GM19193 (cell line): ENCODE measurements around the gene OXER1.

ENCODE experiments used
- POLR2A ChIP-seq: IDR thresholded peaks from 4 replicates; pipeline ENCODE4 v1.6.1; 2011; ENCODE audit not compliant: insufficient read depth, insufficient read length; ENCODE audit errors: extremely low read depth

OXER1 gene

GRCh38 chr2:42765686-42766085 is 1.8 kb upstream of the OXER1 start:
- no peak for TF ChIP-seq POLR2A

DNA sequence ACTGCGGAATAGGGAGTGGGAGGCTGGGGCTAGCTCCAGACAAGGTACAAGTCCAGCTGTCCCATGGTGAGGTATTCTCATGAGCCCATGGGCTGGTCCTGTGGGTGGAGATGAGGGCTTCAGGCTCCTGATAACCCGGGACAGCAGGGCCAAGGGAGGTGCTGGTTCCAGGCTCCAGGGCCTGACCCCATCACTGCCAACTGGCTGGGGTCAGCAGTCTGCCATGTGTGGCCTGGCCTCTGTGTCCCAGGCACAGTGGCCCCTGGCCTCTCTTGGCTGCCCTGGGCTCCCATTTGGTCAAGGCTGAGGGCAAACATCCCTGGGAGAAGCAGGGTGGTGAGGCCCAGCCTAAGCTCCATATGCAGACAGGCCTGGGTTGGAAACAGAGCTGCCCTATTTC is 966 bp upstream of the OXER1 start:
- no peak for TF ChIP-seq POLR2A

GRCh38 chr2:42762823-42763804 is 821 bp downstream of the OXER1 start:
- TF ChIP-seq POLR2A: no peak

GRCh38 chr2:42762155-42762554 is 1.8 kb downstream of the OXER1 start:
- TF ChIP-seq POLR2A: no peak

- no peak for TF ChIP-seq POLR2A
Measured at GRCh38 chr2:42761554-42761953, 2.4 kb downstream of the OXER1 start.

DNA sequence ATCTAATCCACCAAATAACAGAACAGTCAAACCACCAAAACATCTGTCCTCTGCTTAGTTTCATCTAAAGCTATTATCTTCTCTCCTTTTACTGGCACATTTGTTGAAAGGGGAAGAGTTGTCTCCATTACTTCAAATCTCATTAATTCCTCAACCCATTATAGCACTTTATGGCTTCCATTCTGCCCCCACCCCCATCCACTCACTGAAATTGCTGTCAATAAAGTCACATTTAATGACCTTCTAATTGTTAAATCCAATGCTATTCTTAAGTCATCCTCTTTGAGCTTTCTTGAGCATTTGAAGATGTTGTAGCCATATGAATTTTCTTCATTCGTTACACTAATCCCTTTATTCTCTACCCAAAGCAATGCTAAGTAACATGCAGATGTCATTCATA is 5.2 kb downstream of the OXER1 start:
- TF ChIP-seq POLR2A: no peak

DNA sequence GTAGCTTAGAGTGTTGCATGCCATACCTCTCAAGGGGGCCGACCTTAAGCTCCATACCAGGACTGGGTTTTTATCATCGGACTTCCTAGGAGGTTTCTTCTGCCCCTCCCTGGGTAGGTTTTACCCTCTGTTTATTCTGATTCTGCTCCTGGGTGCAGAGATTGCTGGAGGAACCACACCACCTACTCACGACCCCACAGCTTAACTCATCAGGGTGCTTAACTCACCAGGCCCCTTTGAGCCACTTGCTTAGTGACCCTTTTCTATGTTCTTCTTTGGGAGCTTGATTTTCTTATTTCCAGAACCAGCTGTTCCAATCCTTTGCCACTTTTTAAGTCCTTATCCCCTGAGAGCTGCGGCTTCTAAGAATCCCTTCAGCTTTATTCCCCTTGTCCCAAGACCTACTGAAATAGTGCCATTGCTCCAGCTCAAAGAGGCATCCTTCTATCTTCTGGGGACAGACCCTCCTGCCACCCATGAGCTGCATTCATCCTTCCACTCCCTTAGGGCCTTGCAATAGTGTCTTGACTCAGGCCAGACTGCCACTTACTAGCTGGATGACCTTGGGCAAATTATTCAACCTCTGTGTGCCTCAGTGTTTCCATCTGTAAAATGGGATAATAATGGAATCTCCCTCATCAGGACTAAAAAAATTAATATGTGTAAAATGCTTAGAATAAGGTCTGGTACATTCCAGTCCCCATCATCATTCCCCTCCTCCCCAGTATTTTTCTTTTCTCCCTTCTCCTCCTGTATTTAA is 5.8 kb downstream of the OXER1 start:
- no peak for TF ChIP-seq POLR2A

GRCh38 chr2:42756966-42757513 is 6.9 kb downstream of the OXER1 start:
- no peak for TF ChIP-seq POLR2A

DNA sequence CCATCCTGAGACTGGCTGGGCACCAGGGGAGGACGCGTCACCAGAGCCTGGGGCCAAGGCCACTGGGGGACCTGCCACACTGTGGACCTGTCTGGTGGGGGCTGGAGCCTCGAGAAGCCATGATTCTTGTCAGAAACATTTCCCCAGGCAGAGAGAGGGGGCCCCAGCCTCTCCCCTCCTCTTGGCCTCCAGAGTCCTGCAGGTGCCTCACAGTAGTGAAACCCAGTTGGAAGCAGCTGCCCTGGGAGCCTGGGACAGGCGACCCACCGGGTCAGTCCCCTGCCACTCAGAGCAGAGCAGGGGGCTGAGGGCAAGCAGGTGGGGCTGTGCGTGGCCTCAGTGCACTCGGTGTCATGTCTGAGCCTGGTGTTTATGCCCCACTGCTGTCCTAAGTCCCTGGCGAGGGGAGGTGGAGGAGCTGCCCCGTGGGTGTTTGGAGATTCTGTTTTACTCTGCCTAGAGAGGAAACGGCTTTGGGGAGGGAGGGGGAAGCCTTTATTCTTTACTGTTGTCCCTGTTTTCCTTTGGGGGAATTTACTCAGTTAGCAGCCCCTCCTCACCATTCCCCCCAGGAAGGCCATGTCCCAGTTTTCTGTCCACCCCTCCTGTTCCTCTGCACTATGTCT is 7.7 kb downstream of the OXER1 start:
- no peak for TF ChIP-seq POLR2A

GRCh38 chr2:42755191-42755880 is 8.6 kb downstream of the OXER1 start:
- TF ChIP-seq POLR2A: no peak

- TF ChIP-seq POLR2A: no peak
Measured at GRCh38 chr2:42754776-42755140, 9.2 kb downstream of the OXER1 start.

DNA sequence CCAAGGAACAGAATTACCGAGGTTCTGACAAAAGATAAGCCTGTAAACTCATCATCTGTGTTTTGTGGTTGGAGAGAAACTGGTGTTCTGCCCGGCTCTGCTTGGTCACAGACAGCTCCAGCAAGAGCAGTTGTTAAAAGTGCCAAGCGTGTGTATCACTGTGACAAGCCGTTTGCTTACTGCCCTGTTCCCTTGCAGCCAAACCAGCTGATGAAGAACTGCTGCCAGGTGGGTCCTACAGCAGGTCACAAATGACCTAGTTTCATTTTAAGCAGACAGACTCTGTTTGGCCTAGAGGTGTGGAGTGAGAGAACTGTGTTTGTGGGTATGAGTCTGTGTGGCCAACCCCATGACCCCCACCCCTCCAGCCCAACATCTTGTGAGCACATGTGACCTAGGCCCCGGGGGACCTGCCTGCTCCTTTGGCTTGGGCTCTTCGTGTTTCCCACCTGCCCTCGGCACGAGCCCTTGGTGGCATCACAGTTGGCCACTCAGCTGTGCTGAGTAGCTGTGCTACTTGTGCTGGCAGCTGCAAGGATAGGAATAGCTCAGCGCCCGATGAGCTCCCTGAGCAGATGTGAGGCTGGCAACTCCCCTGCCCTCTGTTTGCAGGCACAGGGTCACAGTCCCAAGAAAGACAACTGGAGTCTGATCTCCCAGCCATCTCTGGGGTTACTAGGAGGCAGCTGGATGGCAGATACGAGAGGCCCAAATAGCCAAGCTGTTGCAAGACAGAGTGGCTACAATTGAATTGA is 9.7 kb downstream of the OXER1 start:
- no peak for TF ChIP-seq POLR2A

GRCh38 chr2:42752816-42753813 is 10.8 kb downstream of the OXER1 start:
- no peak for TF ChIP-seq POLR2A
